ENCODE results near the gene CLK2.

GRCh38 chr1:155318082-155318481, 44.8 kb upstream of the CLK2 start:
- TF ChIP-seq CTCF (IDR thresholded peaks at IDR 0.05), result no peak
- no peak for TF ChIP-seq EZH2 (IDR thresholded peaks at IDR 0.05)
- no peak for TF ChIP-seq EZH2phosphoT487 (IDR thresholded peaks at IDR 0.05)

Measured in neural progenitor cell (in vitro differentiated cells).